RCC 7860 (cell line): ENCODE results near the gene DNAAF5.

ENCODE experiments used
- DNase-seq: peaks from one replicate; pipeline ENCODE4 v3.0.0-alpha.2; 2015; ENCODE audit warnings: low spot score
- FAIRE-seq: peaks from 2 replicates; lab custom pipeline; 2012; peaks lifted over from hg19 to GRCh38; lab: Jason Lieb, UNC

Gene DNAAF5

GRCh38 chr7:763762-764161 lies 37.3 kb downstream of the DNAAF5 start:
- FAIRE-seq (no peak), DNase-seq (no peak)

- DNase-seq (no peak), FAIRE-seq (no peak)
These were observed 38.9 kb downstream of the DNAAF5 start for GRCh38 chr7:765383-765782.

- FAIRE-seq, result no peak
- peak; percentile 89 for DNase-seq
These were observed 41.1 kb downstream of the DNAAF5 start for GRCh38 chr7:767580-767940.

GRCh38 chr7:767941-768731 lies 41.6 kb downstream of the DNAAF5 start:
- FAIRE-seq (peak; percentile 95), DNase-seq (peak; percentile 99)

- DNase-seq (peak; percentile 91), FAIRE-seq (peak; percentile 76)
These were observed 42.5 kb downstream of the DNAAF5 start for GRCh38 chr7:768881-769504.

- FAIRE-seq, result no peak
- DNase-seq, result no peak
These were observed 43.8 kb downstream of the DNAAF5 start for GRCh38 chr7:770336-770735.

- peak; percentile 75 for FAIRE-seq
- DNase-seq, result peak; percentile 60
These were observed 44.3 kb downstream of the DNAAF5 start for GRCh38 chr7:770741-771166.

- no peak for FAIRE-seq
These were observed 44.9 kb downstream of the DNAAF5 start for GRCh38 chr7:771234-772004.

GRCh38 chr7:772005-772294 lies 45.5 kb downstream of the DNAAF5 start:
- FAIRE-seq, result no peak
- no peak for DNase-seq

More at GRCh38 chr7:771234-772004, 44.9 kb downstream of the DNAAF5 start:
- DNase-seq, result peak; percentile 68

GRCh38 chr7:772392-772791 lies 45.9 kb downstream of the DNAAF5 start:
- no peak for DNase-seq
- FAIRE-seq, result no peak

- DNase-seq, result no peak
- FAIRE-seq, result no peak
These were observed 46.5 kb downstream of the DNAAF5 start for GRCh38 chr7:772861-773621.

- FAIRE-seq (no peak), DNase-seq (no peak)
These were observed 47.1 kb downstream of the DNAAF5 start for GRCh38 chr7:773622-773915.

GRCh38 chr7:774161-775109 lies 47.9 kb downstream of the DNAAF5 start:
- FAIRE-seq (no peak), DNase-seq (no peak)

- DNase-seq (no peak), FAIRE-seq (no peak)
These were observed 49.9 kb downstream of the DNAAF5 start for GRCh38 chr7:776381-776780.

GRCh38 chr7:776992-777727 lies 50.7 kb downstream of the DNAAF5 start:
- FAIRE-seq (no peak), DNase-seq (no peak)

GRCh38 chr7:777728-778078 lies 51.2 kb downstream of the DNAAF5 start:
- DNase-seq (no peak), FAIRE-seq (no peak)

- FAIRE-seq, result no peak
These were observed 51.9 kb downstream of the DNAAF5 start for GRCh38 chr7:778271-778967.

GRCh38 chr7:778968-779451 lies 52.5 kb downstream of the DNAAF5 start:
- FAIRE-seq (no peak), DNase-seq (no peak)

More at GRCh38 chr7:778271-778967, 51.9 kb downstream of the DNAAF5 start:
- DNase-seq, result no peak

GRCh38 chr7:779480-779879 lies 53.0 kb downstream of the DNAAF5 start:
- FAIRE-seq, result no peak
- no peak for DNase-seq
